Fibroblast of lung (primary cell): ENCODE results near the gene MCRIP2. TPM values are rescaled to one million over a fixed set of nuclear protein-coding genes. Genes with fewer than 3 reads are reported as not detected.

Experiments
- DNase-seq, 2 donors: peaks; one replicate each; pipeline versions ENCODE4 v3.0.0 to v3.0.0-alpha.2; 2010; ENCODE audit warnings: low read depth in 2 of 2
- H2AFZ ChIP-seq: 2 replicates; pipeline ENCODE4 v1.5.1; 2012; ENCODE audit warnings: low read length, control low read depth, inconsistent platforms
- H3K27ac ChIP-seq: 2 replicates; pipeline ENCODE4 v1.5.1; 2011; ENCODE audit warnings: low read length, control low read depth; ENCODE audit not compliant: insufficient read depth
- H3K27me3 ChIP-seq: 2 replicates; pipeline ENCODE4 v1.5.1; 2011; ENCODE audit warnings: mild to moderate bottlenecking, low read length; ENCODE audit not compliant: control insufficient read depth, insufficient read depth
- H3K36me3 ChIP-seq: 2 replicates; pipeline ENCODE4 v1.5.1; 2011; ENCODE audit warnings: low read length; ENCODE audit not compliant: control insufficient read depth, insufficient read depth
- H3K4me1 ChIP-seq: 2 replicates; pipeline ENCODE4 v1.5.1; 2011; ENCODE audit warnings: low read length; ENCODE audit not compliant: control insufficient read depth, insufficient read depth; ENCODE audit errors: extremely low read depth
- H3K4me2 ChIP-seq: 2 replicates; pipeline ENCODE4 v1.5.1; 2011; ENCODE audit warnings: low read length, control low read depth; ENCODE audit not compliant: insufficient read depth; ENCODE audit errors: extremely low read depth
- H3K4me3 ChIP-seq, 4 experiments: fragments of 200-600 bp in 1 of 4; sonication (generic) in 1 of 4; replicated peaks in 1 of 4; 2 replicates each; pipeline ENCODE4 v1.5.1; 2011 to 2016; ENCODE audit warnings: low read length in 4 of 4, low read depth in 3 of 4, mild to moderate bottlenecking in 3 of 4, control low read depth in 2 of 4, inconsistent platforms in 1 of 4, mixed read lengths in 1 of 4; ENCODE audit not compliant: insufficient read depth in 1 of 4; ENCODE audit errors: control extremely low read depth in 1 of 4
- H3K79me2 ChIP-seq: 2 replicates; pipeline ENCODE4 v1.5.1; 2012; ENCODE audit warnings: mild to moderate bottlenecking, low read length, inconsistent platforms; ENCODE audit not compliant: control insufficient read depth, insufficient read depth
- H3K9ac ChIP-seq: 2 replicates; pipeline ENCODE4 v1.5.1; 2011; ENCODE audit warnings: mild to moderate bottlenecking, low read length, control low read depth; ENCODE audit not compliant: insufficient read depth
- H3K9me3 ChIP-seq: 2 replicates; pipeline ENCODE4 v1.5.1; 2012; ENCODE audit warnings: low read depth, low read length; ENCODE audit not compliant: control insufficient read depth, insufficient read depth
- H4K20me1 ChIP-seq: 2 replicates; pipeline ENCODE4 v1.5.1; 2011; ENCODE audit warnings: low read length; ENCODE audit not compliant: control insufficient read depth, insufficient read depth; ENCODE audit errors: extremely low read depth
- CTCF ChIP-seq, 2 donors: IDR thresholded peaks in 1 of 2; conservative IDR thresholded peaks in 1 of 2; 1 replicate in 1 of 2; 2 replicates in 1 of 2; pipeline ENCODE4 v1.5.1; 2011 to 2012; ENCODE audit warnings: low read length in 2 of 2, control low read depth in 1 of 2, inconsistent platforms in 1 of 2, low read depth in 1 of 2, mild to moderate bottlenecking in 1 of 2
- EZH2 ChIP-seq: IDR thresholded peaks from 2 replicates; pipeline ENCODE4 v1.5.1; 2012; ENCODE audit warnings: low read length, control low read depth, mild to moderate bottlenecking; ENCODE audit errors: missing control alignments
- polyA plus RNA-seq, 2 donors: library from polyadenylated mRNA; depleted of rRNA in 1 of 2; stranded (reverse) in 1 of 2; unstranded in 1 of 2; fragments of >200 nt; gene quantifications; 2 replicates each; pipeline ENCODE4 v1.2.1, GENCODE V29; 2011 to 2012; ENCODE audit warnings: missing spikeins in 1 of 2
- total RNA-seq: library from RNA; depleted of rRNA; stranded (reverse); fragments of >200 nt; gene quantifications from 2 replicates; pipeline ENCODE4 v1.2.1, GENCODE V29; 2014

Gene MCRIP2
- total and polyA plus RNA-seq, 2 donors (not counting 1 experiment from before 2014, with no cell fraction given), result 2.8 to 18.0 TPM

- no peak overlapping the region for H3K9ac ChIP-seq
Observed at GRCh38 chr16:640614-641013, 1.0 kb upstream of the MCRIP2 start.

GRCh38 chr16:642189-643049 is 791 bp downstream of the MCRIP2 start:
- peak overlapping the region; percentile 74 for H3K9ac ChIP-seq
- H3K27ac ChIP-seq, result no peak overlapping the region
- peak overlapping the region; percentile 12 for H2AFZ ChIP-seq

More at GRCh38 chr16:640614-641013, 1.0 kb upstream of the MCRIP2 start:
- Histone ChIP-seq H3K79me2 (no peaks in the 10 kb centered on the region), H4K20me1 (no peaks in the 10 kb centered on the region), H3K9me3 (no peaks in the 10 kb centered on the region), H3K4me3 (peak overlapping the region in 1 of 4 experiments; percentile 79), H2AFZ (no peak overlapping the region), H3K36me3 (no peaks in the 10 kb centered on the region), H3K27me3 (no peaks in the 10 kb centered on the region), H3K4me1 (peaks cover 6% of the 10 kb centered on the region), H3K27ac (no peak overlapping the region), H3K4me2 (no peak overlapping the region)
- TF ChIP-seq CTCF (conservative IDR thresholded peaks at IDR 0.05 in 1 of 2, IDR thresholded peaks at IDR 0.05 in 1 of 2; ENCODE audit: low read depth in 1 of 2, low read length in 2 of 2), result no peak
- TF ChIP-seq EZH2, result no peak
- DNase-seq, result no peak

More at GRCh38 chr16:642189-643049, 791 bp downstream of the MCRIP2 start:
- Histone ChIP-seq H4K20me1 (no peaks in the 10 kb centered on the region), H3K36me3 (no peaks in the 10 kb centered on the region), H3K9me3 (no peaks in the 10 kb centered on the region), H3K79me2 (no peaks in the 10 kb centered on the region), H3K4me1 (peaks cover 6% of the 10 kb centered on the region), H3K4me2 (peak overlapping the region; percentile 80), H3K27me3 (no peaks in the 10 kb centered on the region), H3K4me3 (peak overlapping the region; percentile 37 to 79 (median 61))
- DNase-seq, result peak in 1 of 2 donors; percentile 17
- no peak for TF ChIP-seq CTCF (conservative IDR thresholded peaks at IDR 0.05 in 1 of 2, IDR thresholded peaks at IDR 0.05 in 1 of 2; ENCODE audit: low read depth in 1 of 2, low read length in 2 of 2)
- no peak for TF ChIP-seq EZH2
